GM12878 (cell line): Measurements from ENCODE around the gene MCAT.

Experiments used
- CTCF ChIP-seq, 3 experiments: IDR thresholded peaks in 2 of 3; conservative IDR thresholded peaks in 1 of 3; 2 replicates each; pipeline ENCODE4 v1.5.1; 2011; ENCODE audit warnings: low read depth in 3 of 3, low read length in 3 of 3, mild to moderate bottlenecking in 3 of 3, control low read depth in 2 of 3, moderate library complexity in 2 of 3, inconsistent platforms in 1 of 3, mixed read lengths in 1 of 3; ENCODE audit not compliant: control insufficient read depth in 2 of 3, insufficient read depth in 1 of 3; ENCODE audit errors: extremely low read depth in 1 of 3
- EP300 ChIP-seq, 2 experiments: fragments of 150-350 bp in 1 of 2; IDR thresholded peaks; 2 replicates each; pipeline ENCODE4 v1.6.1; 2011 to 2012; ENCODE audit warnings: low read depth in 2 of 2, low read length in 2 of 2, borderline replicate concordance in 1 of 2, improper control_type of control experiment in 1 of 2, inconsistent platforms in 1 of 2; ENCODE audit not compliant: control insufficient read depth in 1 of 2
- FOXM1 ChIP-seq: IDR thresholded peaks from 2 replicates; pipeline ENCODE4 v1.6.1; 2012; ENCODE audit warnings: low read depth, mild to moderate bottlenecking, inconsistent platforms, low read length, moderate library complexity
- GABPA ChIP-seq: IDR thresholded peaks from 2 replicates; pipeline ENCODE4 v1.6.1; 2014; ENCODE audit warnings: antibody characterized with exemption, low read depth, mild to moderate bottlenecking, inconsistent platforms
- RB1 ChIP-seq: fragments of 450-650 bp; formaldehyde crosslinking; IDR thresholded peaks from 2 replicates; pipeline ENCODE4 v1.6.1; 2017; ENCODE audit warnings: mild to moderate bottlenecking, borderline replicate concordance
- SIX5 ChIP-seq: IDR thresholded peaks from 2 replicates; pipeline ENCODE4 v1.6.1; 2011; ENCODE audit warnings: mild to moderate bottlenecking, low read depth, low read length, moderate library complexity; ENCODE audit not compliant: severe bottlenecking
- YY1 ChIP-seq: IDR thresholded peaks from 2 replicates; pipeline ENCODE4 v1.6.1; 2011; ENCODE audit warnings: low read depth, mild to moderate bottlenecking, low read length

- no peak for TF ChIP-seq EP300 (IDR thresholded peaks at IDR 0.05; ENCODE audit: borderline replicate concordance in 1 of 2, control insufficient read depth in 1 of 2, low read depth in 2 of 2, low read length in 2 of 2)
- TF ChIP-seq RB1 = no peak
- no peak for TF ChIP-seq FOXM1
- TF ChIP-seq CTCF (IDR thresholded peaks at IDR 0.05 in 2 of 3, conservative IDR thresholded peaks at IDR 0.05 in 1 of 3; ENCODE audit: control insufficient read depth in 2 of 3, extremely low read depth in 1 of 3, insufficient read depth in 1 of 3, low read depth in 3 of 3, low read length in 3 of 3) = no peak
- no peak for TF ChIP-seq GABPA
- TF ChIP-seq YY1 = no peak
- no peak for TF ChIP-seq SIX5
These were observed 33.7 kb downstream of the MCAT start for GRCh38 chr22:43109511-43109910.
